22Rv1 (cell line): ENCODE measurements around the gene ABCC10.

Experiments
- ZFX ChIP-seq: fragments of 450-650 bp; IDR thresholded peaks from 2 replicates; pipeline ENCODE4 v1.6.1; 2017; ENCODE audit warnings: antibody characterized with exemption, borderline replicate concordance
- TF ChIP-seq, protein P1 (sequence below): fragments of 450-650 bp; IDR thresholded peaks from 2 replicates; pipeline ENCODE4 v1.5.1; 2017; ENCODE audit warnings: mild to moderate bottlenecking

- TF ChIP-seq, protein P1, sequence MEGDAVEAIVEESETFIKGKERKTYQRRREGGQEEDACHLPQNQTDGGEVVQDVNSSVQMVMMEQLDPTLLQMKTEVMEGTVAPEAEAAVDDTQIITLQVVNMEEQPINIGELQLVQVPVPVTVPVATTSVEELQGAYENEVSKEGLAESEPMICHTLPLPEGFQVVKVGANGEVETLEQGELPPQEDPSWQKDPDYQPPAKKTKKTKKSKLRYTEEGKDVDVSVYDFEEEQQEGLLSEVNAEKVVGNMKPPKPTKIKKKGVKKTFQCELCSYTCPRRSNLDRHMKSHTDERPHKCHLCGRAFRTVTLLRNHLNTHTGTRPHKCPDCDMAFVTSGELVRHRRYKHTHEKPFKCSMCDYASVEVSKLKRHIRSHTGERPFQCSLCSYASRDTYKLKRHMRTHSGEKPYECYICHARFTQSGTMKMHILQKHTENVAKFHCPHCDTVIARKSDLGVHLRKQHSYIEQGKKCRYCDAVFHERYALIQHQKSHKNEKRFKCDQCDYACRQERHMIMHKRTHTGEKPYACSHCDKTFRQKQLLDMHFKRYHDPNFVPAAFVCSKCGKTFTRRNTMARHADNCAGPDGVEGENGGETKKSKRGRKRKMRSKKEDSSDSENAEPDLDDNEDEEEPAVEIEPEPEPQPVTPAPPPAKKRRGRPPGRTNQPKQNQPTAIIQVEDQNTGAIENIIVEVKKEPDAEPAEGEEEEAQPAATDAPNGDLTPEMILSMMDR = no peak
- no peak for TF ChIP-seq ZFX
Measured at GRCh38 chr6:43399932-43400487, 27.3 kb upstream of the ABCC10 start.
